Caco-2 (cell line): ENCODE data around the gene CPSF4. TPM values are rescaled to one million over a fixed set of nuclear protein-coding genes. Genes with fewer than 3 reads are reported as not detected.

Experiments
- BruUV-seq: library from RNA; stranded (reverse); fragments of 400-500 nt; replicated peaks from 2 replicates; lab custom pipeline; 2021; lab: Mats Ljungman, UMichigan
- CTCF ChIA-PET: fragments of 300-600 bp; sonication (Branson Sonifier 250); formaldehyde crosslinking; loops from one replicate; lab custom pipeline; 2022; ENCODE audit warnings: antibody characterized with exemption; lab: Charles Lee
- POLR2A ChIA-PET: fragments of 300-600 bp; sonication (Branson Sonifier 250); formaldehyde crosslinking; loops from one replicate; lab custom pipeline; 2022; ENCODE audit warnings: antibody characterized with exemption; lab: Charles Lee
- DNase-seq, 2 experiments: peaks; one replicate each; pipeline versions ENCODE4 v3.0.0 to v3.0.0-alpha.2; 2020 to 2022
- H3K27me3 ChIP-seq: replicated peaks from 2 replicates; pipeline ENCODE4 v1.6.0; 2011; ENCODE audit warnings: low read length; ENCODE audit not compliant: control insufficient read depth, insufficient read depth
- H3K36me3 ChIP-seq: 2 replicates; pipeline ENCODE4 v1.5.1; 2011; ENCODE audit warnings: low read length; ENCODE audit not compliant: control insufficient read depth, insufficient read depth
- H3K4me1 ChIP-seq: fragments of 250-450 bp; sonication (Bioruptor Pico); 2 replicates; pipeline ENCODE4 v1.5.1; 2020; ENCODE audit warnings: mild to moderate bottlenecking
- H3K4me3 ChIP-seq: 2 replicates; pipeline ENCODE4 v1.5.1; 2011; ENCODE audit warnings: low read depth, mild to moderate bottlenecking, control low read depth, low read length
- H3K9me3 ChIP-seq: fragments of 250-450 bp; sonication (Bioruptor Pico); 2 replicates; pipeline ENCODE4 v1.5.1; 2020; ENCODE audit warnings: mild to moderate bottlenecking, moderate library complexity
- H3K27ac Mint-ChIP-seq: one replicate; pipeline ENCODE4 v1.8.0; 2022; ENCODE audit warnings: mixed read lengths; ENCODE audit not compliant: unreplicated experiment
- H3K27me3 Mint-ChIP-seq: one replicate; pipeline ENCODE4 v1.8.0; 2022; ENCODE audit warnings: mixed read lengths; ENCODE audit not compliant: insufficient read depth, unreplicated experiment
- H3K36me3 Mint-ChIP-seq: one replicate; pipeline ENCODE4 v1.8.0; 2022; ENCODE audit warnings: mild to moderate bottlenecking, mixed read lengths; ENCODE audit not compliant: insufficient read depth, unreplicated experiment
- H3K4me1 Mint-ChIP-seq: one replicate; pipeline ENCODE4 v1.8.0; 2022; ENCODE audit warnings: low read depth, mixed read lengths; ENCODE audit not compliant: unreplicated experiment
- H3K4me3 Mint-ChIP-seq: one replicate; pipeline ENCODE4 v1.8.0; 2022; ENCODE audit warnings: mild to moderate bottlenecking, moderate library complexity, mixed read lengths; ENCODE audit not compliant: unreplicated experiment
- H3K9me3 Mint-ChIP-seq: one replicate; pipeline ENCODE4 v1.8.0; 2022; ENCODE audit warnings: mixed read lengths; ENCODE audit not compliant: unreplicated experiment
- intact Hi-C: fragments of 100-400 bp; cut with micrococcal nuclease; formaldehyde crosslinking; loops from one replicate; pipeline ENCODE4 v1.10.0; 2022; ENCODE audit not compliant: unreplicated experiment
- total RNA-seq: library from RNA; stranded (reverse); gene quantifications from 2 replicates; pipeline ENCODE4 v1.2.3, GENCODE V29; 2022
- TF ChIP-seq, protein P1 (sequence below), 2 experiments: fragments of 200-600 bp in 1 of 2; IDR thresholded peaks; 1 replicate in 1 of 2; 2 replicates in 1 of 2; pipeline versions ENCODE4 v1.5.1 to v1.8.0; 2011 to 2022; ENCODE audit warnings: antibody characterized with exemption in 1 of 2, control low read depth in 1 of 2, inconsistent platforms in 1 of 2, low read depth in 1 of 2, low read length in 1 of 2, mild to moderate bottlenecking in 1 of 2, moderate library complexity in 1 of 2; ENCODE audit not compliant: insufficient read depth in 1 of 2, severe bottlenecking in 1 of 2, unreplicated experiment in 1 of 2

CPSF4 gene
- total RNA-seq, 1 experiment from 2014 or later, result 158 TPM

DNA sequence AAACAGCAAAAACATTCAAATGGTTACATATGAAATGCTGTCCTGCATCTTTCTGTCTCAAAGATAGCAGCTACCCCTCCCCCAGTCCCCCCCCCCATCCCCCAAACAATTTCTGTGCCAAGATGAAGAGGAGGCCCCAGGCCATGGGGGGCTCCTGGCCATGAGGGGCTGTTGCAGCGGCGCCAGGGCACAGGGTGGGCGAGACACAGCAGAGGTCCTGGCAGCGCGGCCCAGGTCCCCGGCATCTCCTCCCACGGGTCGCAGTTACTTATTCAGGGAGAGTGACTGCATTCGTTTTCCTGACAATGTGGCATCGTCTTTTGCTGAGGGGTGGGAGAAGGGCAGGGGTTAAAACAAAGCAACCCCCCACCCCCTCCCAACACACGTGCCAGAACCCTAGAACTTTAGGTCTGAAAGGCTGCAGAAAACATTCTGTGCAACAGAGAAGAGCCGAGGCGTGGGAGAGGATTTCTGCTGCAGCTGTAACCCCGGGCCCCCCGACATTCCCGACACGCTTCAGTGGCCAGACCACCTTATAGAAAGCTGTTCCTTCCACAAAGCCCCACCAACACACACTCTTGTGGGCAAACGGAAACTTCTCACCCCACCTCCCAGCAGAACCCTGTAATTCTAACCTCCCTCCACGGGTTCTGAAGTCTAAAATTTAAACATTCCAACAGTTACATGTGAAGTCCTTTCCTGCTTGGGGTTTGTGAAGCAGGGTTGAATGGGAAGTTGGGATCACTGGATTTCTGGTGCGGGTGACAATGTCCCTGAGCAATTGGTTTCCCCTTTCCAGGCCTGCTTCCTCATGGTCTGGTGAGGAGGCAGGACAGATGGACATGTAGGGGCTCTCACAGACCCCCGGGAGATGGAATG is 42.1 kb upstream of the CPSF4 start:
- TF ChIP-seq, protein P1, sequence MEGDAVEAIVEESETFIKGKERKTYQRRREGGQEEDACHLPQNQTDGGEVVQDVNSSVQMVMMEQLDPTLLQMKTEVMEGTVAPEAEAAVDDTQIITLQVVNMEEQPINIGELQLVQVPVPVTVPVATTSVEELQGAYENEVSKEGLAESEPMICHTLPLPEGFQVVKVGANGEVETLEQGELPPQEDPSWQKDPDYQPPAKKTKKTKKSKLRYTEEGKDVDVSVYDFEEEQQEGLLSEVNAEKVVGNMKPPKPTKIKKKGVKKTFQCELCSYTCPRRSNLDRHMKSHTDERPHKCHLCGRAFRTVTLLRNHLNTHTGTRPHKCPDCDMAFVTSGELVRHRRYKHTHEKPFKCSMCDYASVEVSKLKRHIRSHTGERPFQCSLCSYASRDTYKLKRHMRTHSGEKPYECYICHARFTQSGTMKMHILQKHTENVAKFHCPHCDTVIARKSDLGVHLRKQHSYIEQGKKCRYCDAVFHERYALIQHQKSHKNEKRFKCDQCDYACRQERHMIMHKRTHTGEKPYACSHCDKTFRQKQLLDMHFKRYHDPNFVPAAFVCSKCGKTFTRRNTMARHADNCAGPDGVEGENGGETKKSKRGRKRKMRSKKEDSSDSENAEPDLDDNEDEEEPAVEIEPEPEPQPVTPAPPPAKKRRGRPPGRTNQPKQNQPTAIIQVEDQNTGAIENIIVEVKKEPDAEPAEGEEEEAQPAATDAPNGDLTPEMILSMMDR (IDR thresholded peaks at IDR 0.05; ENCODE audit: insufficient read depth in 1 of 2, low read depth in 1 of 2, low read length in 1 of 2, severe bottlenecking in 1 of 2, unreplicated experiment in 1 of 2), result no peak
- intact Hi-C loops, result no loop called here
- Mint-ChIP-seq H3K27me3 (no peaks in the 10 kb centered on the region), H3K4me1 (peaks cover 4% of the 10 kb centered on the region), H3K36me3 (peaks cover 100% of the 10 kb centered on the region), H3K9me3 (no peaks in the 10 kb centered on the region), H3K27ac (no peak overlapping the region), H3K4me3 (no peak overlapping the region)
- Histone ChIP-seq H3K36me3 (peaks cover 7% of the 10 kb centered on the region), H3K27me3 (no peaks in the 10 kb centered on the region), H3K4me3 (no peak overlapping the region), H3K4me1 (no peaks in the 10 kb centered on the region), H3K9me3 (no peaks in the 10 kb centered on the region)
- POLR2A ChIA-PET, result no interaction called here
- CTCF ChIA-PET, result no interaction called here
- DNase-seq, result no peak
- no TSS peak for BruUV-seq

GRCh38 chr7:99397297-99397983 is 41.3 kb upstream of the CPSF4 start:
- TF ChIP-seq, protein P1 (IDR thresholded peaks at IDR 0.05; ENCODE audit: insufficient read depth in 1 of 2, low read depth in 1 of 2, low read length in 1 of 2, severe bottlenecking in 1 of 2, unreplicated experiment in 1 of 2), result no peak
- Mint-ChIP-seq H3K4me1 (peaks cover 4% of the 10 kb centered on the region), H3K27ac (peak overlapping the region; percentile 53), H3K36me3 (peaks cover 100% of the 10 kb centered on the region), H3K9me3 (no peaks in the 10 kb centered on the region), H3K27me3 (no peaks in the 10 kb centered on the region), H3K4me3 (no peak overlapping the region)
- no peaks in the 10 kb centered on the region for H3K4me1 ChIP-seq
- no peaks in the 10 kb centered on the region for H3K9me3 ChIP-seq
- H3K4me3 ChIP-seq, result no peak overlapping the region
- no peak for DNase-seq
- intact Hi-C loops, result no loop called here
- CTCF ChIA-PET, result no interaction called here
- POLR2A ChIA-PET, result no interaction called here
- no peaks in the 10 kb centered on the region for H3K27me3 ChIP-seq
- BruUV-seq, result no TSS peak
- peaks cover 7% of the 10 kb centered on the region for H3K36me3 ChIP-seq

GRCh38 chr7:99398891-99399445 is 39.8 kb upstream of the CPSF4 start:
- H3K4me3 Mint-ChIP-seq, result no peak overlapping the region
- H3K9me3 Mint-ChIP-seq, result no peaks in the 10 kb centered on the region
- BruUV-seq, result no TSS peak
- H3K36me3 ChIP-seq, result peaks cover 9% of the 10 kb centered on the region
- H3K36me3 Mint-ChIP-seq, result peaks cover 100% of the 10 kb centered on the region
- H3K27ac Mint-ChIP-seq, result peak overlapping the region; percentile 11
- intact Hi-C loops, result no loop called here
- TF ChIP-seq, protein P1 (IDR thresholded peaks at IDR 0.05; ENCODE audit: insufficient read depth in 1 of 2, low read depth in 1 of 2, low read length in 1 of 2, severe bottlenecking in 1 of 2, unreplicated experiment in 1 of 2), result no peak
- H3K4me3 ChIP-seq, result no peak overlapping the region
- H3K27me3 ChIP-seq, result no peaks in the 10 kb centered on the region
- H3K4me1 Mint-ChIP-seq, result peaks cover 8% of the 10 kb centered on the region
- H3K27me3 Mint-ChIP-seq, result no peaks in the 10 kb centered on the region
- POLR2A ChIA-PET, result interaction anchor here (0.6 to 1.9 kb wide), 2 partner anchors 10 to 79 kb away, joined by 3 to 8 read pairs; partner anchors contain the start of genes BUD31 and PDAP1
- no peak for DNase-seq
- no peaks in the 10 kb centered on the region for H3K9me3 ChIP-seq
- CTCF ChIA-PET, result no interaction called here
- H3K4me1 ChIP-seq, result no peaks in the 10 kb centered on the region
